ENCODE measurements around the gene CKMT2.

The CKMT2 gene

DNA sequence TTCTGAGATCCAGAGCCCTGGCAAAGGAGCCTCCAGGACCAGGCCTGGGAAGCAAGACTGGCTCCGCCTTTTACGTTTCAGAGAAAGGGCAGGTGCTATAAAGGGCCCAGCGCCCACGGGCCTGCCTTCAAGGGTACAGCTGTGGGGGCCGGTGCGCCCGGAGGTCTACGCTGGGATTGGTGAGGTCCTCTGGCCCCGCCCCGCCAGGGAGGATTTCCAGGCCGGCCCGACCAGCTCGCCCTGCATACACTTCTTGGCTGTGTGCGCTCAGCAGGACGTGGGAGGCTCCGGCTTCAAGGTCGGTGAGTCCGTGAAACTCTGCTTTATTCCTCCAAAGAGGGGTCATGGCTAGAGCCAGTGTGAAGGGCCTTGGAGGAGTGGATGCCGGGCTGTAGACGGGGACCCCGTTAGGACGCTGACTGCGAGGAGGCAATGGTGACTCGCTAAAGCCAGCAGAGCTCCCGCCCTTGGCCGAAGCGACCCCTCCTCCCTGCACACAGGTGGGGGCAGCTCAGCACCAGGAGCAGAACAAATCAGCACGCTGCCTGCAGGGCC, at the start of gene CKMT2:
Gene CKMT2 (plus strand): TSS at position 243 of the 555 bp plus-strand sequence. CDS start 17,811 bp downstream, outside the sequence.
- DNase-seq = no peak

GRCh38 chr5:81183811-81184748, 49.0 kb upstream of the CKMT2 start:
- DNase-seq = no peak

- no peak for DNase-seq
These were observed 48.4 kb upstream of the CKMT2 start for GRCh38 chr5:81184749-81185110.

GRCh38 chr5:81187885-81188284, 45.2 kb upstream of the CKMT2 start:
- DNase-seq = no peak

DNA sequence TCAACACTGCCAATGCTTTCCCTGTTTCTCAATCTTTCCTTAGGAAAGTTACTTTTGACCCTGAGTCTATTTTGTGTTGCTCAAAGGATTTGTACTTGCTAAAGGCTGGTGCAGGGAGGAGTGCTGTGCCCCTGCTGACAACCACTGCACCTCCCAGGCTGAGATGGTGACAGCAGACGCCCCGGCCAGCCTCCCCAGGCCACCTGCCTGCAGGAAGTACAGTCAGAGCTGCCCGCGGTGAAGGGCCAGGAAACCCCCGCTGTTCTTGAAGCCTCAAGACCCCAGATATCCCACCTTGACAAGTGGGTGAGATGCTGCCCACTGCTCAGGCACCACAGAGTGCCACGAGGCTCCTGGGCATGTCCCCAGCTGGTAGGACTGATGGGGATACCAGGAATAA, 44.2 kb upstream of the CKMT2 start:
- no peak for DNase-seq

DNA sequence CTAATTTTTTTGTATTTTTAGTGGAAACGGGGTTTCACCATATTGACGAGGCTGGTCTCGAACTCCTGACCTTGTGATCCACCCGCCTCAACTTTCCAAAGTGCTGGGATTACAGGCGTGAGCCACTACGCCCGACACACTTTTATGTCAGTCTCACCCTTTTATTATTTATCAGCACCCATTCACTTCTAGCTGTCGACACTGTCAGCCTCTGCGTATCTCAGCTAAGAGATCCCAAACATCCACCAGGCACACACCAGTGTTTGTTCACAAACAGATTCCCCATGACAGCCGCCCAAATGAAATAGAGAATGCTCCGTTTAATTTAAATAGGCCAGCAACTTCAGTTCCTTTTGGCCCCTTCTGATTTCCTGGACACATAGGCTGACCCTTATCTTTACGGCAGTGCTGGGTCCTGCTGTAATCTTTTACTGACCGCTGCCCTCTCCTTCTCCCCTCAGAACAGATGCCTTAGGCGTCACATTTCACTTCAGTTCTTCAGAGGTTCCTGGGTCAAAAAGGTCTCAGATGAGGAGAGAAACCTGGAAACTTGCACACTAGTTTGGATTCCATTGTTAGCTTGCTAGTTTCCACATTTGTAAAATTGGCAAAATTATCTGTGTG, 43.1 kb upstream of the CKMT2 start:
- DNase-seq = no peak

DNA sequence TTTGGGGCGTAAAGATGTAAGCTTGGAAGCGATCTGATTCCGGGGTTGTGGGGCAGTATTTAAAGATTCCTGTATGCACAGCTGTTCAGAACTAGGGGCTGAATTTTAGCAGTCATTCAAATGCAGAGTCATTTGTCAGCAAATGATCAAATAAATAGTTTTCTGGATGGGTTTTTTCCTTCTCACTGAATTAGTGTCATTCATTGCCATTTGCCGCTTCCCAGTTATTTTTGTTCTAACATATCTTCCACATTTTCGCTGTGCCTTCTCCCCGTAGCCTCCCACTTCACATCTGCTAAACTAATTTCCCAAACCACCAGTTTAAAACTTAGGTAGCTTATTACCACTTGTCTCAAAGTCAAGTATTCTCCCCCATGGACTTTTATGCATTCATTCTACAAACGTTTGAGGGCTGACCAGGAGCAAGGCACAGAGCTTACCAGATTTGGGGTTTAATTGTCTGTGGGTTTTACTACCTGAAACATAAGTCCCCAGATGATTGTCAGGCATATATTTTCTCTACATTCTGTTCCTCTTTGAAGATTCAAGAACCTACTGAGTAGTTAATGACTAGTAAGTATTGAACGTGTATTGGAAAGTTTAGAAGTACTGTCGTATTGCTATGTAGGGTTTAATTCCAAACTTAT, 41.3 kb upstream of the CKMT2 start:
- DNase-seq = no peak

DNA sequence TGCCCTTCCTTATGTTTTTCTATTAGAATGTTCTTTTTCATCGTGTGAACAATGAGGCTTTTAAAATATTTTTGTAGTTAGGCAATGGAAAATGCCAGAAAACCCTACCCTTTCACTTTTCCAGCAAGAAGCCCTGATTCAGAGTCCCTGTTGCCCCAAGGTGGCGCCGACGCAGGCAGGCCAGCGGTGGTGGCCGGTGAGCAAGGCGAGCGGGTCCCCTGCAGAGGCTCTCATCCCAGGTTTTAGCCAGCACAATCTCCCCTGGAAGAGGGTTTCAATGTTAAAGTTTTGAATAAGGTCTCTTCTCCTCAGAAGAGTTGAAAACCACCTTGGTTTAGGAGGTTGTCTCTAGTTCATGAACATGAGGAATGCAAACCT, 40.8 kb upstream of the CKMT2 start:
- DNase-seq = no peak

DNA sequence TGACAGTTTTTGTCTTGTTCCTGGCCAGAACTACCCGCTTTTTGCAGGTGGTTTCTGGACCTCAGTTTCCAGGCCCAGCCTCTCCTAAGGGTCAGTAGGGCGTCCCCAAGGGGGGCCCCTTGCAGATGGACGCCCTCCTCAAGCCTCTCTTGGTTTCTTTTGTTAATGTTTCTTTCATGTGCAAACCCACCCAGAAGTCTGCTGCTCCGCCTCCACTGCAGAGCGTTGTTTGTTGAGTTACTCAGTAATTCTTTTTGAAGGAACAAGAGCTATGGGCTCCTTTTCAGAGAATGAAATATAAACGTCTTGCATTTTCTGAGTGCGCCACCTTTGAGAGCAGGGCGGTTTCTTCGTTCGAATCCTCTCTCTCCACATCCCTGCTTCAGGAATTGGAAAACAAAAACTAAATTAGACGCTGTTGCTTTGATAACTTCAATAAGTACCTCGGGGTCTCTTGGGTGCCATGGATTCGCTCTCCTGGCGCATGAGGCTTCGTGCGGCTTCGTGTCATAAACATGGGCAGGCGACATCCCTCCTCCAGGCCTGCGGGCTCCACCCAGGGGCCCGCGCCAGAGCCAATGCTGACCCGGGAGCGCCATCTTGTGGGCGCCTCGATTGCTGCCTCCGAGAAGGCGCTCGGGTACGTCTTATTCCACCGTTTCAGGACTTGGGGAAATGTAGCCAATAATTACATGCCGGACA, 38.3 kb upstream of the CKMT2 start:
- peak; percentile 59 for DNase-seq

- DNase-seq = no peak
These were observed 37.7 kb upstream of the CKMT2 start for GRCh38 chr5:81195335-81195929.

- no peak for DNase-seq
These were observed 30.5 kb upstream of the CKMT2 start for GRCh38 chr5:81202655-81203054.

GRCh38 chr5:81203729-81204128, 29.4 kb upstream of the CKMT2 start:
- DNase-seq = no peak

DNA sequence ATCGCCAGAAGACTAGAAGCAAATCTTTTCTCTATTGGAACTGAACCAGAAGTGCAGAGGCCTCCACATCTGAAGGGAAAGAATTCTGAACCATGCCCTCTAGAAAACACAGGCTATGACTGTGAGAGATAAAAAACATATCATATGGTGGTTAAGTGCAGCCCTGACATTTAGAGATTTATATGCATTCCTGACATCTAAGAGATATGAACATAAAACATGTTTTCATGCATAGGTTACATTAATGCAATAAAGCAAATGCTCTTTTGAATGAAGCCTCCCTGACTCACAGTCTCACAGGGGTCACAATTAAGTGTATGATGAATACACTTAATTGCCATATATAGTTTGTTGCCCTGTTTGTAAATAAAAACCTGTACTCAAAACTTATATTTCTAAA, 28.9 kb upstream of the CKMT2 start:
- DNase-seq = no peak

DNA sequence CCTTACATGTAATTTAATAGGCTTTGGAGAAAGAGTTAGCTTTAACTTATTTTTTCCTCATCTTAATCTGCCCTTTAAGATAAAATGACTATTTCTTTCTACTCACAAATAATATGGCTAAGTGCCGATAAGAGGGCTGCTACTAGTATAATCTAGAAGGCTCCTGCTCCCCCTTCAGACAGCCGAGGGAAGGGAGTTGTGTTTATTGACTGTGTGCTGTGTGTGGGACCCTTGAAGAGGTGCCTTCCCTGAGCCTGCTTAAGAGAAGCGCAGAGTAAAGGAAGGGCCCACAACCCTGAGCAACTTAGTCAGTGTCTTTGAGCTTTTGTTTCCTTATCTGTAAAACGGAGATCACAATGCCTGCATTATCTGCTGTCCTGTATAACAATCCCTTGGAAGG, 28.1 kb upstream of the CKMT2 start:
- DNase-seq = no peak

- no peak for DNase-seq
These were observed 26.1 kb upstream of the CKMT2 start for GRCh38 chr5:81207009-81207408.

DNA sequence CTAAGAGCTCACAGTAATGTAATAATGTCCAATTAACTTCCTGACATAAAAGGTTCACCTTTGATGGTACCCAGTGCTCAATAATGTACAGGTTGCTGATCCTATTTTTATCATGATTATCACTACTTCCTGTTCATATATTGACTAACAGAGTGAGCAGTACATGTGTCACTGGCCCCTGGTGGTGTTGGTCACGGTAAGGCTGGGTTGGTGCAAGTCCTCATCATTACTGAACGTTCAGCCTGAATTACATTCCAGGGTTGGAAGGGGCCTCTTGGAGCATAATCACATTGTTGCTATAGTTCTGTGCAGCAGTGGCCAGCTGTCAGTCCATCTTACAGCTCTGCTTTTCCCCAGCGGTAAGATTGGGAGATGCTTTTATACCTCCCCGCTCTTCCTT, 24.2 kb upstream of the CKMT2 start:
- DNase-seq = no peak

- DNase-seq = no peak
These were observed 23.7 kb upstream of the CKMT2 start for GRCh38 chr5:81209386-81209785.

- DNase-seq = no peak
These were observed 23.1 kb upstream of the CKMT2 start for GRCh38 chr5:81209869-81210493.

- DNase-seq = no peak
These were observed 20.8 kb upstream of the CKMT2 start for GRCh38 chr5:81212211-81212751.

DNA sequence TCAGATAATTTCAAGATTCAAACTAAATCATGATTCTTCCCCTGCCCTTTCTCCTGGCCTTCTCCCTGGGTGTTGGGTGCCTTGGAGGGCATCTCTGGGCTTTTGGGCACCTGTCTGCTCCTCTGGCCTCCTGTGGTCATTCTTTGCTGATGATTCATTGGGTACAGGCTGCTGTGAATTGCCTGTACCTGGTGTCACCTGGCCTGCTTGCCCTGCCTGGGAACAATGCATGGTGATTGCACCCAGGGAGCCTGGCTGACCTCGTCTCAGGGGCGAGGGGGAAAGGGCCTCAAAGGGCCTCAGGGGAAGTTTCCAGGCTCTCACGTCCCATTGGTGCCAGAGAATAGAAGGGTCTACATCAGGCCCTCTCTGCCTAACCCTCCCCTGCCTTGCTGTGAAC, 20.1 kb upstream of the CKMT2 start:
- DNase-seq = no peak

DNA sequence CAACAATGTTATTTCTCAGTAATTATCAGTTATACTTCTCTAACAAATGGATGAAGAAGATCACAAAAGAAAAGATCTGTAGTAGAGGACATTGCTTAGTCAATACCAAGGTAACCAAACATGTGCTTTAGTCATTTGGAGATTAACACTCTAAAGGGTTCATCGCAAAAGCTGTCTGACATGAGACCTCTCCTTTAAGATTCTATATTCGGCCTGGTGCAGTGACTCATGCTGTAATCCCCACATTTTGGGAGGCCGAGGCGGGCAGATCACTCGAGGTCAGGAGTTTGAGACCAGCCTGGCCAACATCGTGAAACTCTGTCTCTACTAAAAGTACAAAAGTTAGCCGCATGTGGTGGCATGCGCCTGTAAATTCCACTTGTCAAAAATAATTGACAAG, 18.3 kb upstream of the CKMT2 start:
- no peak for DNase-seq

- no peak for DNase-seq
These were observed 17.0 kb upstream of the CKMT2 start for GRCh38 chr5:81216152-81216551.

Measured in DMS79 treated with DMSO at 0.1 percent for 48 hours (cell line).